HG02938 (cell line): ENCODE measurements around the gene IGLL5.

ENCODE experiments used
- ATAC-seq: cut with Tn5 transposase; IDR thresholded peaks from one replicate; pipeline ENCODE4 v1.9.1; 2021; ENCODE audit warnings: mild to moderate bottlenecking, moderate library complexity; ENCODE audit not compliant: unreplicated experiment

Gene IGLL5

DNA sequence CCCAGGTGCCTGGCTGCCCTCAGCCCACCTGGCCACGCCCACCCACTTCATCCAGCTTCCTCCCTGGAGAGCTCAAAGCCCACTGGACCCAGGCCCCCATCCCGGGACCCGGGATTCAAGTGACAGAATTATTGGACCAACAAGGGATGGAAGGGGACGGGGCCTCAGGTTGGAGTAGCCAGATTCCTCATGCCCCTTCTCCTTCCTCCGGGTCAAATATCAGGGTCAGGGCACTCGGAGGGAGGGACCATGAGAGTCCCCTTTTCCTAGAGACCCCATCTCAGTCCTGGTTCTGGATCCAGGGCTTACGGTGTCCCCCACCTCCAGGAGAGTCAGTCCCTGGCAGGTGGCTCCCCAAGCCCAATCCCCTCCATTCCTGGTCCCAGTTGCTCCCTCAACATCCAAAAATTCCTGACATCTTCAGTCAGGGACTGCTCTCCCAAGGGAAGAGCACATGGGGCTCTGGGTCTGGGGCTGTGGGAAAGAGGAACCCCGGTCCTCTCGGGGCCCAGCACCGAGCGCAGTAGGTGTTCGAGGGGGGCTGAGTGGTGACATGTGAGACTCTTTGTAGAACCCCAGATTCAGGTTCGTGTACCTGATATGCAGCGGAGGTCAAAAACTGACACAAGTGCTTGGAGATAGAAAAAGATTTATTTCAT lies 37.7 kb downstream of the IGLL5 start:
- ATAC-seq, result no peak

DNA sequence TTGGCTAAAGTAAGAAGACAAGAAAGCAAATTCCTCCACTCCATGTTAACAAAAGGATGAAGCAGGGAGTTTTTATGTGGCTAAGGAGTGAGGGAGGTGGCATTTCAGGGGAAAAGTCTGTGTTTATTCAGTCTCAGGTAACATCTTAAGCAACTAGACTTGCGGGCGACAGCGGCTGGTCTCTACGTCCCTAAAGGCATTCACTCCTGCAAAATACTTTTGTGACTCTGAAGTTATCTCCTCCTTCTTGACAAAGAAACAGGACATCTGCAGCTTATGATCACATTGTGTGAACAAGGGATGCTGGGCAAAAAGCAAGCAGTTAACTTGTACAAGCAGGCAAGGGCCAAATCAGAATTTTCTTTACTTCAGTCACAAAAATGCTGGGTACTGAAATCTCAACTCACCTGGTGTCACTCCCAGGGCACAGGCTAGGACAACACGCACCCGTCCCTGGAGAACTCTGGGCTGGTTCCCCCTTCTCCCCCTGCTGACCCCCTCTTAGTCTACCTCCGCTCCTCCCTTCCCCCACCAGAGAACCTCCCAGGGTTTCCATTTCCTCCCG lies 38.3 kb downstream of the IGLL5 start:
- no peak for ATAC-seq

DNA sequence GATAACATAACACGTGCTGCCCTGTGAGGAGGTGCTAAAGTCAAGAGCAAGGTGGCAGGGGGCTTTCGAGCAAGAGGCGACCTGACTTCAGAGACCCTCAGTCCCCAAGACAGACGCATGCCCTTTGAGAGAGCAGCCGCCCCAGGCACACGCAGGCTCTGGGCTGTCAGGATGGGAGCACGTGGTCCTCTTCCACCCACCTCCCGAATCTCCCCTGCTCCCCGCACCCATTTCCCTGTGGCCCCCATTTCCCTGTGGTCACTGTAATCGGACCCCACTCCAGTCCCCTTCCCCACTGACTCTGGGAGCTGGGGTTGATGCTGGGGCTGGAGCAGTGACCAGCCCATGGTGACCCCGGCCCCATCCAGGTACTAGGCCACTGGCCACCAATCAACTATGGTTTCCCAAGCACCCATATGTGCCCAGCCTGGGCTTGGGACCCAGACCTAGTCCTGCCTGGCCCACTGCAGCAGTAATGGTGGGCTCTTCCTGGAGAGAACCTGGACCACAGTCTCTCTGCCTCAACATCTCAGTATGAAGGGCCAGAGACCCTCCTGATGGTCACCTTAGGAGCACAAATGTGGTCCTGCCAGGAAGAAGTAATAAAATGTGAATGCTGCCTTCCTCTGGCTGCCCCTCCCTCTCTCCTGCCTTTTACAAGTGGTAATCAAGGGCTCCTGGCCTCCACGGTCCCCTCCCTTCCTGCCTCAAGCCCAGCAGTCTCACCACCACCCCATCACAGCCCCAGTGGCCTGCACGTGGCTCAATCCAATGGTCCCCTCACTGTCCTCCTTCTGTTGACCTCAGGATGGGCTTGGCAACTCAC lies 39.0 kb downstream of the IGLL5 start:
- no peak for ATAC-seq

DNA sequence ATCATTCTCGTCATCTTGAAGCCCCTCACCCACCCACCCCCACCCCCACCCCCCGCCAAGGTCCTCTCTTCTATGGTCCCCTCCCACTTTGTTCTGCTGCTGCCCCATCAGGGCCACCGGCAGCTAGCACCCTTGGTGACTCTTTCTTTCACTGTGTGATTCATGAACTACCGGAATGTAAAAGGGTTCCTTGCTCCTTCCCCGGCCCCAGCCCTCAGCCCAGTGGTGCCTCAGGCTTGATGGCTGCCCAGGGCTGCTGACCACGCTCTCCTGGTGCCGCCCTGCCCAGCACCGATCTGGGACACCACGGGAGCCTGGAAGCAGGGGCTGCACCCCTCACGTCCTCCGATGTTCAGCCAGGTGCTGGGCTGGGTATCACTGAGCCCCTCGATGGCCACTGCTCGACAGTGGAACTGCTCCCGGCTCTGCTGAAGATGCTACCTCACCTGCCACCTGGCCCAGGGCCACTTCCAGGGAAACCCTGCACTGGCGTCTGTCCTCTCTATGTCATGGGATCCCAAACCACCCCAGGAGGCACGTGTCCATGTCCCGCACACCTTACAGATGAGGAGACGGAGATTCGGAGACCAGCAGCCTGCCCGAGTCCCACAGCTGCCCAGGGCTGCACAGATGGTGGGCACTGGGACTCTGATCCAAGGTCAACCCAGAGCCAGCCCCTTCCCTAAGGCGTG lies 39.7 kb downstream of the IGLL5 start:
- no peak for ATAC-seq

DNA sequence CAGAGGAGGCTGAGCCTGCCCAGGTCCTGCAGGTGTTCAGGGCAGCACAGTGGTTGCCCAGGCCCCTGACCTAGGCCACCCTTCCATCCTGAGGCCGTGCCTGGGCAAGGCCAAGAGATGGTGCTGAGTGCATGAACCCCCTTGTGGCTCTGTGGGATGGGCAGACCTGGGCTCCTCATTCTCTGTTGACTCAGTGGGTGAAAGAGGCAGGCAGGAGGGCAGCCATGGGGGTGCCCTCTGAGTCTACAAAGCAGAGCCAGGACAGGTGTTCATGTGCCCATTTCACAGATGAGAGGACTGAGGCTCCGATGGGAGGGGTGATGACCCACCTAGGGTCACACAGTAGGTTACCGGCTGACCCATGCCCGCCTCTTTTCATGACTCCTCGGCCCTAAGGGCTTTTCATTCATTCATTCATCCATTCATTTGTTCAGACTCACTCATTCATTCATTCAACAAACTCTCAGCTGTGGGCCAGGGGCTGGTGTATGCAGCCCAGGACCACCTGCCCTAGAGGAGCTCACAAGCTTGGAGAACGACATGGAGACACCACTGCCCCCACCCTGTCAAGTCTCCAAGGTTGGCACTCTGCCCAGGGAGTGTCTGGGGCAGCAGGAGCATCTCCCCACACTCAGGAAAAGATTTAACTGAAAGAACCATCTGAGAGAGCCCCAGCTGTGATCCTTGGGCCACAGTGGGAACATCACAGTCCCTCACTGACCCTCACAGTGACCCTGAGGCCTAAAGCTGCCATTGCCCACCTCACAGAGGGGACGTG lies 40.5 kb downstream of the IGLL5 start:
- no peak for ATAC-seq

DNA sequence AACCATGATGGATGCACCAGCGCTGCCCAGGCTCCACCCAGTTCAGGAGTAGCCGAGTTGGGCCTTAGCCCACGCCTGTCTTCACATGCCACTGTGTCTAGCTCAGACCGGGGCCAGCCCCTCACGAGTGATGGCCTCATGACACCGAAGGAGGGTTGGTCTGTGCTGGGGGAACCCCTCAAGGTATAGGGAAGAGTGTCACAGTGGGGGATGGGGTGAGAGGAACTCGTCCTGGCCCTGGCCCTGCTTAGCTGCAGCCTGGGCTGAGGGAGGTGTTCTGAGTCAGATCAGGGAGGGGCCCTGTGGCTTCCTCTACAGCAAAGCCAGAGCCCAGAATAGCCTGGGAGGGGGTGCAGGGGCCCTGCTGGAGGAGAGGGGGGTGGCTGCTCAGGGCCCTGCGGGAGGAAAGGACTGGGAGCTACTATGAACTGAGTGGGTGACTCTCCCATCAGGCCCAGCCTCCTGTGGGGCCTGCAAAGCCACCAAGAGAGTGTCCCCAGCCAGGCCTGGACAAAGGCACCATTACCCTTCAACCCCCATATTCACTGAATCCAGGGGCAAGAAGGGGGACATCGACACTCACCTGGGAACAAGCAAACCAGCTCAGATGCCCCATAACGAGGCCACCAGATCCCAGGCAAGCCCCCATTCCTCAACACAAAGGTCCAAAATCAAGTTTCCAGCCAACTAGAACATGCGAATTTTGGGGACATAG lies 41.2 kb downstream of the IGLL5 start:
- ATAC-seq, result peak; percentile 67

DNA sequence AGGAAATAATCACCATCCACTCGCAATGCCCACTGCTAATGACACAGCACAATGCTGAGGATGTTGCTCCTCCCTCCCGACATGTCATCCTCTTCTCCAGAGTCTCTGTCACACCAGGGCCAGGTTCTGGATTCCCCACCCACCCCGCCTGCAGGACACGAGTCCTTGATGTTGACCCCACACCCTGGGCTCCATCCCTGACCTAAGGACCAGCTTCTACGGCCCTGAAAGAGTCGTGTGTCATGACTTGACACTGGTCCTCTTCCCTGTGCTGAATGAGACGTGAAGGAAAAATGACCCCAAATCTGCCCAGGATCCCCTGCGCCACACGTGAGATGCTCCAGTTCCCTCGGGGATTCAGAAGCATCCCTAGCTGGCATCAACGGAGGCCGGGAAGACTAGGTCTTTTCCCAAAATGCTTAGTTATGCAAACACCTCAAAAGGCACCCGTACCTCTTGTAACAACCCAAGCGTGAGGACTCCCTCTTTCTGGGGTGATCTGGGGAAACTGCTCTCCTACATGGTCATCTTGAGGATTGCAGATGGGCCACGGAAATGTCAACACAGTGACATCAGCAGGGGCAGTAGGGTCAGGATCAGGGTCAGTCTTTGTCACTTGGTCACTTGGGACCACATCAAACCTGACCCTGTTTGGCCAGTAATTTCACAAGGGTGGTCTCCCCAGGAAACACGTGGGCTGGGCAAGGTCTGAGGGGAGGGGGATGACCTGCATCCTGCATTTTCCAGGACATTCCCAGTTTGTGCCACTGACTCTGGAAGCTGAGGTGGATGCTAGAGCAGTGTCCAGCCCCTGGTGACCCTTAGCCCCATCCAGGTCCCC lies 42.0 kb downstream of the IGLL5 start:
- ATAC-seq, result no peak

DNA sequence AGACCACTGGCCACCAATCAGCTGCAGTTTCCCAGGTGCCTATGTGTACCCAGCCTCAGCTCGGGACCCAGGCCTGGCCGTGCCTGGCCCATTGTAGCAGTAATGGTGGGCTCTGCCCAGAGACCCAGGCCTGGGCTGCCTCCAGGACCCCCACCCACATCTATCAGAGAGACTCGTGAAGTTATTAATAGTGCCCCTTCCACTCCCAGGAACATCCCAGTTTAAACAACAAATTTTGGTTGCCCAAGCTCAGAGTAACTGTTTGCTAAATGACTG lies 42.5 kb downstream of the IGLL5 start:
- no peak for ATAC-seq

DNA sequence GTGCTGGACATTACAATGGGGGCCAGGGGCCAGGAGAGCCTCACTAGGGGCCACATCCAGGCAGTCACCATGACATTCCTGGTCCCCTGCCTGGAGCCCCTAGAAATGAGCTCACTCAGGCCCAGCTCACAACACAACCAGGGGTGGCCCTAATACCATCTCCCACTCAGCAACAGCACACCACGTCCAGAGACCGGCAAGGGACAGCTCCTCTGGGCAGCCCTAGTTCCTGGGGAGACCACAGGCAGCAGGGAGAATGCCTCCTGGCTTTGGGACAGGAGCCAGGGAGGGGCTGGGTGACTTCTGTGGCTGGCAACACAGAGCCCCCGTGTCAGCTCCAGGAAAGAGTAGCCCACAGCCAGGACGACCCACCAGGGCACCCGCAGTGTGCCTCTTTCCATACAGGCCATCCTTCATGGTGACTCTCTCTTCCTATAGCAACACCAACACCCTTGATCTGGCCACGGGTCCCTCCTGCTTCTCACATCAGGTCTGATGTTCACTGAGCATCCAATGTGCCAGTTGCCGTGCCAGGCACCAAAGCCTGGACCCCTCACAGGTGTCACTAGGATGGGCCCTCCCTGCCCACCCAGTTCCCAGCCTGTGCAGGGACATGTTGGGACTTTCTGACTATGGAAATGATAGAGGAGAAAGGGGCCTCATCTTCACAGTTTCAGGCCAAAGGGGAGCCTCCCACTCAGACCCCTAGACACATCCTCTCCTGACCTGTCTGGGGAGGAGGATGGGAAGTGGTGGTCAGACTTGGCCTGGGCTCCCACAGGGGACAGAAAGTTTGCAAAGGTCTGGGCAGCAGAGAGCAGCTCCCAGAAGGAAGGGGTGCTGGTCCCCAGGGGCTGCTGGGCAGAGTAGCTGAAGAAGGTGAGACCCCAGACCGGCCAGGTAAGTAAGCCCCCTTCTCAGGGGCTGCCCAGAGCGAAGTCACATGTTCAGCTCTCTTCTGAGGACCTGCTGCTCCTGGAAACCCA lies 43.2 kb downstream of the IGLL5 start:
- no peak for ATAC-seq

DNA sequence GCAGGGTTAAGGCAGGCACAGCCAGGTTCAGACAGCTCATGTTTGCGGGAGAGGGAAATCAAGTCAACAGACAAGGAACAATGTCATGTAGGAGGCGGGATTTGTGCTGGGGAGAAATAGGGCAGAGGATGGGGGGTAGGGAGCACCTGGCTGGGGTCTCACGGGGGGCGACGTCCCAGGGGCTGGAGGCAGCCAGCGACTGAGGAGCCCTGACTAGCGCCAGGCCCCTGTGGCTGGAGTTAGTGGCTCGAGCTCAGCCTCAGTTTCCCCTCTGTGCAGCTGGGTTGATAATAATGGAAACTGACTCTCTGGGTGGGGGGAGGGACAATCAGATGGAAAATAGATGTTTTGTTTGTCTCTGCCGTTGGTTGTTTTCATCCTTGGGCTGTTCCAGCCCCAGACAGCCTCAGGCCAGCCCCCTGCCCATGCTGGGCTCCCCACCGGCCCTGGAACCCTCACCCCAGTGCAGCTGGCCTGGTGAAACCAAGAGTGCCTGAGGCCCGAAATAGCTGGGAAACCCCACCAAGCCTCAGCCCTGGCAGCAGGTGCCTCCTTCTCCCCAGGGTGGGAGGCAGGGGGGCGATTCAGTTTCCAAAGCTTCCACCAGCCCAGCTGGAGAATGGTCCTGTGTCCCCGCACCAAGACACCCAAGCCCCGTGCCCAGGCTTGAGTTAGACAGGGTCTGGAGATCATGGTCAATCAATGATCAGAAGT lies 44.1 kb downstream of the IGLL5 start:
- no peak for ATAC-seq

DNA sequence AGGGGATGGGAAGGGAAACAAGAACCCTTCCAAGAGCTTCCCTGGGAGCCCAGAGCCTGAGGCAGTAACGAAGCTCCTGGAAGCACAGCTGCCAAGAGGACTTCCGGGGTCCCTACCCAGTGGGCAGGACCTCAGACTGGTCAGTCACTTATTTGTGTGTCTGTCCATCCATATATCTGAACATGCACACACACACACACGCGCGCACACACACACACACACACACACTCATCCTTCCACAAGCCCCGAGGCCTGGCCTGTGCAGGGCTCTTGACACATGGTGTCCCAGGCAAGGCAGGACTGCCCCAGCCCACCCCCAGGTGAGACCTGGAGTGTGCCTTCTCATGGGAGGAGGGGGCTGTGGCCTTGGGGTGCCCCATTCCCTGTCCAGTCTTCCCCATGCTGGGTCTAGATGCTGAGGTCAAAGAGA lies 44.9 kb downstream of the IGLL5 start:
- no peak for ATAC-seq

DNA sequence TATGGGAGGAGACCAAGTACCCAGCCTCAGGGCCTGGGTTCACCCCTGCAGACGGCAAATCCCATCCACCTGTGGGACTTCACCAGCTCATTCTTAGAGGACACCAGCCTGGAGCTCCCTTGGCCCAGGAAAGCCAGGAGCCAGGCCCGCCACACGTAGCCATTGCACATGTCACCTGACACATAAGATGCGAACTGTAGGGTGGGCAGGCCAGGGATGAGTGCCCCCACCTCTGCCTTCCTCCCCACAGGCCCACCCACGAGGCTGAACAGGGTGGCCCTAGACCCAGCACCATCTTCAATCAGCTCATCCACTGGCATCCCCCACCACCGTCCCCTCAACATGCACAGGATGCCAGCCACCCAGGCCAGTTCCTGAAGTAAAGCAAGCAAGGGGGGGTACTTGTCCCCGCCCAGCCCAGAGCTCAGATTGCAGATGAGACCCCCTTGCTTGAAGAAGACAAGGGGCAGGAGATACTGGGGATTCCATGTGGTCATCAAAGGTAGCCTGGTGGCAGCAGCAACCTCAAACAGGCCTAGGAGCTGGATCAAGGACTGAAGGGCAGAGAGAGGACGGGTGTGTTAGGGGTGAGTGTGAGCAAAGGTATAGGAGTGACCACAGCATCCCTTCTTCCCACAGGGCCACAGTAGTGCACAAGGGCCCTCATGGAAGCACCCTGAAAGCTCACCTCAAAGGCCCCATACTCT lies 45.6 kb downstream of the IGLL5 start:
- ATAC-seq, result no peak

DNA sequence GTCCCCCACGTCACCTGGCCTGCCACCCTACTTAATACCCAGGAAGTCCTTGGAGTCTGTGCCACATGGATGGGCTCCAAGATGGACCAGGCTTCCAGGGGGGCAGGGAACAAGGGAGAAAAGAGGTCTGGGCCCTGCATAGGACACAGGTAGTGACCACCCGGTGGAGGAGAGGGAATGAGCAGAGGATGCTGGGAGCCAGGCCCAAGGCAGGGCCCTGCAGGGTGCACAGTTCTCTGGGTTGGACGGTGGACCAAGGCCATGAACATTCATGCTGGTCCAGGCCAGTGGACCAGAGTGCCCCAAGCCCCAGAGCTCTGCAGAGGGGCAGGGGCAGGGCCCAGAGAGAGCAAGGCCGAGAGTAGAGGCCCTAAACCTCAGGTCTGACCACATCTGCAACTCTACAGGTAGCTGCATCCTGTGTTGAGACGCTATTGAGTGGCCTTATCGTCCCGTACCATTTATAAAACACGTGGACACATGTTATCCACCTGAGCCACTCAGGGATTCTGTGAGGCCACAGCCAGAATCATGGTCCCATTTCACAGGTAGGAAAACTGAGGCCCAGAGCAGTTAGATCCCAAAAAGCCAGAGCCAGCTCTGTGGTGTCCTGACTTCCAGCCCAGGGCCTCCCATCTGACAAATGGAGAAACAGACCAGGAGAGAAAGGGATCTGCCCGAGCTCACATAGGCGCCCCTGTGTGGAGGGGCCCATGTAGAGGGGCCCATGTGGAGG lies 46.4 kb downstream of the IGLL5 start:
- no peak for ATAC-seq

DNA sequence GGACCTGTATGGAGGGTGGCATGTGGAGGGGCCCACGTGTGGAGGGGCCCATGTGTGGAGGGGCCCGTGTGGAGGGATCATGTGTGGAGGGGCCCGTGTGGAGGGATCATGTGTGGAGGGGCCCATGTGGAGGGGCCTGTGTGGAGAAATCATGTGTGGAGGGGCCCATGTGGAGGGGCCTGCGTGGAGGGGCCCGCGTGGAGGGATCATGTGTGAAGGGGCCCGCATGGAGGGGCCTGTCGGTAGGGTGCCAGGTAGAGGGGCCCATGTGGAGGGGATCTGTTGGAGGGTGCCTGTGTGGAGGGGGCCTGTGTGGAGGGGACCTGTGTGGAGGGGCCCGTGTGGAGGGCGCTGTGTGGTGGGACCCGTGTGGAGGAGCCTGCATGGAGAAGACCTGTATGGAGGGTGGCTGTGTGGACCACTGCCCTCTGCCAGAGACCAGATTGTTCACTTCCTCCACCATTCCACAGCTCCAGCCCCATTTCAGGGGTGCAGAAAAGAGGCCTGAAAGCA lies 47.0 kb downstream of the IGLL5 start:
- ATAC-seq, result no peak

DNA sequence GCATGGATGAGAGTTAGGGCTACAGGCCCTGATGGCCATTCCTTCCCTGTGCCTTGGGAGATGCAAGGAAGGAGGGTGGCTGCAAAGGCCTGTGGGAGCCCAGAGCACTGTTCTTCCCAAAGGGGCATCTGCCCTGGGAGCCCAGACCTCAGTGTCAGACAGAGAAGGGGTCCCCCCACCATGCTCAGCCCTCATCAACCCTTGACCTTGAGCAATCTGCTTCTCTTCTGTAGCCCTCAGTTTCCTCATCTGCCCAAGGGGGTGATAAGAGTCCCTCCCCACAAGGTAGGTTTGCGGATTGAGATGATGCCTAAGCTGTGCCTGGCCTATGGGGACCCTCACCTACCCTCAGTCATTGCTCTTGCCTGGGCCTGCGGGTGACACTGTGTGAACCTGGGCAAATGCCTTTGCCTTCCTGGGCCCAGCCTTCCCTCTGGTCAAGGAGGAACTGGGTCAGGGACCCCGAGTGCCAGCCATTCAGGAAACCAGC lies 47.5 kb downstream of the IGLL5 start:
- ATAC-seq, result peak; percentile 15

DNA sequence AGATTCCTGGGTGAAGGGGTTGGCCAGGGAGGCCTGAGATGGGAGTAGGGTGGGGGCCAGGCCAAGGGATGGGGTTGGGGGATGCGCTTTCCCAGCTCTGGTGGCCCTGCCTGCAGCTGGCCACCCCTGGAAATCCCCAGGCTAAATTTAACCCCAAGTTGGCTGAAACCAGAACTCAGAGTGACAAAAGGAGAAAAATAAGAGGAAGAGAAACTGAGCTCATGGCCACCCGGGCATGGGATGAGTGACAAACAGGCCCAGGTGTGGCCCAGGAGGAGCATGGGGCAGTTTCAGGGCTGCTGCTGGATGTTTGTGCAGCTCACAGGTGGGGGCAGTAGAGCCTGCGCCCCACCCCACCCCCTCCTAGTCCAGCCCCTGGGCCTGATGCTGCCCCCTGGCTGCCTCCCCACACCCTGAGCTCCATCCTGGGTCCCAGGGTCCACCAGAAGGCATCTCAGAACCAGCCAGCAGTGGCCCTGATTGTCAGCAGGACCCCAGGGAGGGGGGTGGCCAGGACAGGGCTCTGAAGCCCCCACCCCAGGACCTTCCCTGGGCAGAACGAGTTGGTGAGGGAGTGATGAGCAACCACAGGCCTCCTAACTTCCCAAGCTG lies 48.0 kb downstream of the IGLL5 start:
- peak; percentile 90 for ATAC-seq
